ENCODE measurements around the gene NCKAP5L. TPM values are rescaled to one million over a fixed set of nuclear protein-coding genes. Genes with fewer than 3 reads are reported as not detected.

NCKAP5L gene
- total and polyA plus RNA-seq, 2 donors (not counting 3 experiments of a cell fraction or from before 2014, with no cell fraction given), result 17.4 to 46.1 TPM

GRCh38 chr12:49744363-49744885, 83.8 kb downstream of the NCKAP5L start:
- ChIA-PET CTCF (interaction anchor here (0.6 to 2.3 kb wide), 5 partner anchors 15 to 107 kb away, joined by 3 to 9 read pairs (median 4); no protein-coding TSS in a partner anchor), POLR2A (no interaction called here)
- Histone ChIP-seq H3K9me3 (replicated peaks; ENCODE audit: control insufficient read depth, insufficient read depth, low read length) (no peaks in the 10 kb centered on the region), H3K4me3 (replicated peaks in 1 of 3; ENCODE audit: insufficient read depth in 1 of 3, low read depth in 1 of 3, low read length in 3 of 3) (no peak overlapping the region), H4K20me1 (replicated peaks; ENCODE audit: control insufficient read depth, extremely low read depth, insufficient read depth, low read length) (peaks cover 25% of the 10 kb centered on the region), H3K9ac (replicated peaks; ENCODE audit: extremely low read depth, insufficient read depth, low read length) (no peak overlapping the region), H3K27me3 (ENCODE audit: control insufficient read depth in 2 of 2, insufficient read depth in 2 of 2, low read length in 2 of 2) (no peaks in the 10 kb centered on the region), H2AFZ (ENCODE audit: low read depth, low read length) (no peak overlapping the region), H3K27ac (ENCODE audit: insufficient read depth, low read depth, low read length) (no peak overlapping the region), H3K9me1 (replicated peaks; ENCODE audit: control insufficient read depth, extremely low read depth, insufficient read depth, low read length) (no peaks in the 10 kb centered on the region), H3K79me2 (ENCODE audit: control insufficient read depth, insufficient read depth, low read length) (peaks cover 76% of the 10 kb centered on the region), H3K4me2 (ENCODE audit: insufficient read depth, low read length) (peak overlapping the region; percentile 19), H3K4me1 (ENCODE audit: control insufficient read depth, extremely low read depth, insufficient read depth, low read length) (peaks cover 11% of the 10 kb centered on the region), H3K36me3 (ENCODE audit: control insufficient read depth in 2 of 2, extremely low read depth in 1 of 2, insufficient read depth in 2 of 2, low read length in 2 of 2) (no peaks in the 10 kb centered on the region)
- TF ChIP-seq JUN (IDR thresholded peaks at IDR 0.05; ENCODE audit: borderline replicate concordance, insufficient read depth, insufficient read length, low read depth), result no peak
- no peak for TF ChIP-seq EZH2 (IDR thresholded peaks at IDR 0.05; ENCODE audit: borderline replicate concordance, low read depth, low read length, severe bottlenecking)
- no peak for TF ChIP-seq GATA2 (IDR thresholded peaks at IDR 0.05; ENCODE audit: insufficient read depth, insufficient read length, low read depth, low read length)
- no peak for TF ChIP-seq POLR2AphosphoS5 (IDR thresholded peaks at IDR 0.05; ENCODE audit: insufficient read depth, low read depth, low read length)
- TF ChIP-seq POLR2A (IDR thresholded peaks at IDR 0.05; ENCODE audit: low read depth, low read length), result no peak
- TF ChIP-seq FOS (IDR thresholded peaks at IDR 0.05; ENCODE audit: borderline replicate concordance, insufficient read depth, low read length), result no peak
- no peak for TF ChIP-seq MYC (IDR thresholded peaks at IDR 0.05; ENCODE audit: low read depth, low read length)
- no peak for TF ChIP-seq MAX (IDR thresholded peaks at IDR 0.05; ENCODE audit: insufficient read depth, insufficient read length)
- TF ChIP-seq CTCF (IDR thresholded peaks at IDR 0.05; ENCODE audit: extremely low read depth in 1 of 2, insufficient read depth in 1 of 2, low read depth in 1 of 2, low read length in 2 of 2), result no peak
- dilution Hi-C loops (cut with MboI; ENCODE audit: extremely low pct_ligation_motif_present, low sequenced_read_pairs) (no loop called here), intact Hi-C loops (cut with micrococcal nuclease) (loop anchor here (10.0 kb wide), 1 partner anchor 400 kb away; the partner anchor contains the start of gene DNAJC22)
- no peak for DNase-seq (ENCODE audit: low read depth, low spot score)
- FAIRE-seq, result no peak
- BruUV-seq (replicated peaks), result no TSS peak
